ENCODE results near the gene PLD2. TPM values are rescaled to one million over a fixed set of nuclear protein-coding genes. Genes with fewer than 3 reads are reported as not detected.
A peak's percentile ranks its signal among the peaks of the same experiment; 100 is the strongest.

Gene PLD2
- total and polyA plus RNA-seq, 9 of the 15 experiments (the other 6 are each of a cell fraction or from before 2014, with no cell fraction given) = 0.20 to 7.5 (median 3.3) TPM

DNA sequence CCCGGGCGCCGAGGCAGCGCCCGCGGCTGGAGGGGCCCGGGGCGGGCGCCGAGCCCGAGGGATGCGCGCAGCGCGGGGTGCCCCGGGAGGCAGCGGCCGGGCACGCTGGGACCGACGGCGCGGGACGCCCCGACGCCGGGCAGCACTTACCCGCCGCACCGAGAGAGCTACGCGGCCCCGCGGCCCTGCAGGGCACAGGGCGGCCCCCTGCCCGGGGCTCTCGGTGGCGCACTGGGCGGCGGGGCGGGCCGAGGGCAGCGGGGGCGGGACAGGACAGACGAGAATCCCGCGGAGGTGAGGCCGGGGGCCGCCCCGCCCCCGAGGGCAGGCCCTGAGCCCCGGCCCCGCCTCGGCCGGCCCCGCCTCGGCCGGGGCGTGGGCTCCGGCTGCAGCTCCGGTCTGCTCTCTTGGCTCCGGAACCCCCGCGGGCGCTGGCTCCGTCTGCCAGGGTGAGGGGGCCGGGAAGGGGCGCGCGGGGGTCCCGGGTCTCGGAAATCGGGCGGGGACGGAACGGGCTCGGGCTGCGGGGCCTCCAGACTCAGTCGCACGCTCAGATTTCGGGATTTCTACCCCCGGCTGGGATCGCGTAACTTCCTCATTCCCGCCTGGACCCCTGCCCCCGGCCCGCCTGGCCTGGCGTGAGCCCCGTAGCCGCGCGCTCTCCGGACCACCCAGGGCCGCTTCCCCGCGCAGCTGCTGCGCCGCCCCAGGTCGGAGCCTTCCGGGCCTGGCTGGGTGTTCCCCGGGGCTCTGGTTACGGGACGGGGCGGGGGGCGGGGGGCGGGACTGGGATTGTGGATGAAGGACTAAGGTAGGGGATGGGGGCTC is at the start of gene PLD2 (continued):
- TF ChIP-seq ZBTB17 (CRISPR knock-in tag; IDR thresholded peaks at IDR 0.05) = no peak
- TF ChIP-seq KDM5B (IDR thresholded peaks at IDR 0.05; ENCODE audit: insufficient replicate concordance, low read depth, low read length) = peak; percentile 20
- no peak for TF ChIP-seq SLC30A9 (CRISPR knock-in tag; IDR thresholded peaks at IDR 0.05)
- TF ChIP-seq ZBTB7A (IDR thresholded peaks at IDR 0.05; ENCODE audit: borderline replicate concordance, control insufficient read depth, low read depth, low read length) = peak; percentile 76; the same call in 1 of the 2 replicates
- no peak for TF ChIP-seq DIDO1 (tag; IDR thresholded peaks at IDR 0.05; ENCODE audit: low read depth)
- no peak for TF ChIP-seq SIRT6 (IDR thresholded peaks at IDR 0.05; ENCODE audit: low read depth, low read length)
- TF ChIP-seq, protein P1, sequence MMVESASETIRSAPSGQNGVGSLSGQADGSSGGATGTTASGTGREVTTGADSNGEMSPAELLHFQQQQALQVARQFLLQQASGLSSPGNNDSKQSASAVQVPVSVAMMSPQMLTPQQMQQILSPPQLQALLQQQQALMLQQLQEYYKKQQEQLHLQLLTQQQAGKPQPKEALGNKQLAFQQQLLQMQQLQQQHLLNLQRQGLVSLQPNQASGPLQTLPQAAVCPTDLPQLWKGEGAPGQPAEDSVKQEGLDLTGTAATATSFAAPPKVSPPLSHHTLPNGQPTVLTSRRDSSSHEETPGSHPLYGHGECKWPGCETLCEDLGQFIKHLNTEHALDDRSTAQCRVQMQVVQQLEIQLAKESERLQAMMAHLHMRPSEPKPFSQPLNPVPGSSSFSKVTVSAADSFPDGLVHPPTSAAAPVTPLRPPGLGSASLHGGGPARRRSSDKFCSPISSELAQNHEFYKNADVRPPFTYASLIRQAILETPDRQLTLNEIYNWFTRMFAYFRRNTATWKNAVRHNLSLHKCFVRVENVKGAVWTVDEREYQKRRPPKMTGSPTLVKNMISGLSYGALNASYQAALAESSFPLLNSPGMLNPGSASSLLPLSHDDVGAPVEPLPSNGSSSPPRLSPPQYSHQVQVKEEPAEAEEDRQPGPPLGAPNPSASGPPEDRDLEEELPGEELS (CRISPR knock-in tag; IDR thresholded peaks at IDR 0.05; ENCODE audit: borderline replicate concordance) = no peak
- TF ChIP-seq ELF2 (CRISPR knock-in tag; IDR thresholded peaks at IDR 0.05) = no peak
- TF ChIP-seq RBFOX2 (IDR thresholded peaks at IDR 0.05; ENCODE audit: low read depth, low read length) = peak; percentile 50
- no peak for TF ChIP-seq CBFA2T3 (IDR thresholded peaks at IDR 0.05)
- no peak for TF ChIP-seq PATZ1 (CRISPR knock-in tag; IDR thresholded peaks at IDR 0.05; ENCODE audit: borderline replicate concordance)
- no peak for TF ChIP-seq NUFIP1 (IDR thresholded peaks at IDR 0.05; ENCODE audit: partially characterized antibody)
- peak; percentile 52; the same call in 1 of the 2 replicates for TF ChIP-seq GATAD2B (IDR thresholded peaks at IDR 0.05; ENCODE audit: borderline replicate concordance)
- peak; percentile 55 for TF ChIP-seq CXXC5 (CRISPR knock-in tag; IDR thresholded peaks at IDR 0.05)
- TF ChIP-seq ATF2 (CRISPR knock-in tag; IDR thresholded peaks at IDR 0.05) = no peak
- TF ChIP-seq RB1 (IDR thresholded peaks at IDR 0.05; ENCODE audit: low read depth) = peak; percentile 37; the same call in 1 of the 2 replicates
- no peak for TF ChIP-seq MIER1 (IDR thresholded peaks at IDR 0.05; ENCODE audit: low read depth)
- peak; percentile 85 for TF ChIP-seq CHD2 (IDR thresholded peaks at IDR 0.05; ENCODE audit: low read depth, low read length)
- TF ChIP-seq PHF8 (IDR thresholded peaks at IDR 0.05; ENCODE audit: borderline replicate concordance, low read length) = peak; percentile 62; the same call in 1 of the 2 replicates
- no peak for TF ChIP-seq ATF6 (CRISPR knock-in tag; IDR thresholded peaks at IDR 0.05)
- TF ChIP-seq TEAD1 (CRISPR knock-in tag; IDR thresholded peaks at IDR 0.05) = no peak
